KMS-11 (cell line): ENCODE results near the gene EIF2AK3.

Experiments used
- H2AFZ ChIP-seq: fragments of 200-600 bp; sonication (generic); 2 replicates; pipeline ENCODE4 v1.6.1; 2016; ENCODE audit warnings: antibody characterized with exemption, mixed run types, low read depth
- H3K27ac ChIP-seq: fragments of 200-600 bp; sonication (generic); 2 replicates; pipeline ENCODE4 v1.6.1; 2016; ENCODE audit warnings: mild to moderate bottlenecking, mixed run types
- H3K27me3 ChIP-seq: fragments of 200-600 bp; sonication (generic); 2 replicates; pipeline ENCODE4 v1.6.1; 2017; ENCODE audit warnings: mild to moderate bottlenecking, low read depth, mixed run types, moderate library complexity; ENCODE audit not compliant: insufficient read depth
- H3K36me3 ChIP-seq: fragments of 200-600 bp; sonication (generic); 2 replicates; pipeline ENCODE4 v1.6.1; 2017; ENCODE audit warnings: mild to moderate bottlenecking, mixed run types; ENCODE audit not compliant: insufficient read depth
- H3K4me1 ChIP-seq: fragments of 200-600 bp; sonication (generic); 2 replicates; pipeline ENCODE4 v1.6.1; 2016; ENCODE audit warnings: mild to moderate bottlenecking, low read depth, mixed run types; ENCODE audit not compliant: poor library complexity, severe bottlenecking
- H3K4me2 ChIP-seq: fragments of 200-600 bp; sonication (generic); 2 replicates; pipeline ENCODE4 v1.7.0; 2016; ENCODE audit warnings: mild to moderate bottlenecking, mixed run types
- H3K4me3 ChIP-seq: fragments of 200-600 bp; sonication (generic); IDR thresholded peaks from 2 replicates; pipeline ENCODE4 v1.6.1; 2017; ENCODE audit warnings: low read depth, low read length, mixed read lengths; ENCODE audit not compliant: insufficient read depth
- H3K79me2 ChIP-seq: fragments of 200-600 bp; sonication (generic); 2 replicates; pipeline ENCODE4 v1.6.1; 2016; ENCODE audit warnings: low read depth, mixed run types; ENCODE audit not compliant: insufficient read depth
- H3K9ac ChIP-seq: fragments of 200-600 bp; sonication (generic); 2 replicates; pipeline ENCODE4 v1.6.1; 2016; ENCODE audit warnings: mild to moderate bottlenecking, mixed run types
- H4K20me1 ChIP-seq: fragments of 200-600 bp; sonication (generic); 2 replicates; pipeline ENCODE4 v1.6.1; 2016; ENCODE audit warnings: mild to moderate bottlenecking, mixed run types; ENCODE audit not compliant: insufficient read depth
- TF ChIP-seq, protein P1 (sequence below): fragments of 200-600 bp; sonication (generic); conservative IDR thresholded peaks from 2 replicates; pipeline ENCODE4 v1.6.1; 2017; ENCODE audit warnings: low read depth, mild to moderate bottlenecking, antibody characterized with exemption, low read length, moderate library complexity, mixed read lengths

EIF2AK3 gene

DNA sequence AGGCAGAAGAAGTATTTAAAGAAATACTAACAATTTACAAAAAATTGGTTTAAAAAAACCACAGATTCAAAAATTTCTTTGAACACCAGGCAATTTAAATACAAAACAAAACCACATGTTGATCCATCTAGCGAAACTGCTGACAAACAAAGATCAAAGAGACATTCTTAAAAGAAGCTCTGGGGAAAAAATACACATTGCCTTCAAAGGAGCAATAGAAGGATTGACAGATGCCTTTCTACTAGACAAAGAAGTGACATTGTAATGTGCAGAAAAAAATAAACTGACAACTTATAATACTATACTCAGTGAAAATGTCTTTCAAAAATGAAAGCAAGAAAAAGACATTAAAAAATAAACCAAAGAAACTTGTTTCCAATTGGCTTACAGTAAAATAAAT is 12.6 kb upstream of the EIF2AK3 start:
- no peak overlapping the region for H3K27ac ChIP-seq
- peaks cover 40% of the 10 kb centered on the region for H3K4me1 ChIP-seq
- no peak overlapping the region for H3K9ac ChIP-seq
- H4K20me1 ChIP-seq = no peaks in the 10 kb centered on the region
- H3K36me3 ChIP-seq = no peaks in the 10 kb centered on the region
- TF ChIP-seq, protein P1, sequence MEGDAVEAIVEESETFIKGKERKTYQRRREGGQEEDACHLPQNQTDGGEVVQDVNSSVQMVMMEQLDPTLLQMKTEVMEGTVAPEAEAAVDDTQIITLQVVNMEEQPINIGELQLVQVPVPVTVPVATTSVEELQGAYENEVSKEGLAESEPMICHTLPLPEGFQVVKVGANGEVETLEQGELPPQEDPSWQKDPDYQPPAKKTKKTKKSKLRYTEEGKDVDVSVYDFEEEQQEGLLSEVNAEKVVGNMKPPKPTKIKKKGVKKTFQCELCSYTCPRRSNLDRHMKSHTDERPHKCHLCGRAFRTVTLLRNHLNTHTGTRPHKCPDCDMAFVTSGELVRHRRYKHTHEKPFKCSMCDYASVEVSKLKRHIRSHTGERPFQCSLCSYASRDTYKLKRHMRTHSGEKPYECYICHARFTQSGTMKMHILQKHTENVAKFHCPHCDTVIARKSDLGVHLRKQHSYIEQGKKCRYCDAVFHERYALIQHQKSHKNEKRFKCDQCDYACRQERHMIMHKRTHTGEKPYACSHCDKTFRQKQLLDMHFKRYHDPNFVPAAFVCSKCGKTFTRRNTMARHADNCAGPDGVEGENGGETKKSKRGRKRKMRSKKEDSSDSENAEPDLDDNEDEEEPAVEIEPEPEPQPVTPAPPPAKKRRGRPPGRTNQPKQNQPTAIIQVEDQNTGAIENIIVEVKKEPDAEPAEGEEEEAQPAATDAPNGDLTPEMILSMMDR = no peak
- no peaks in the 10 kb centered on the region for H3K27me3 ChIP-seq
- no peaks in the 10 kb centered on the region for H3K79me2 ChIP-seq
- H2AFZ ChIP-seq = no peak overlapping the region
- H3K4me3 ChIP-seq = no peak overlapping the region
- H3K4me2 ChIP-seq = 0 out of 2 replicates have a peak overlapping the region, but pooled peaks have one; percentile 0

DNA sequence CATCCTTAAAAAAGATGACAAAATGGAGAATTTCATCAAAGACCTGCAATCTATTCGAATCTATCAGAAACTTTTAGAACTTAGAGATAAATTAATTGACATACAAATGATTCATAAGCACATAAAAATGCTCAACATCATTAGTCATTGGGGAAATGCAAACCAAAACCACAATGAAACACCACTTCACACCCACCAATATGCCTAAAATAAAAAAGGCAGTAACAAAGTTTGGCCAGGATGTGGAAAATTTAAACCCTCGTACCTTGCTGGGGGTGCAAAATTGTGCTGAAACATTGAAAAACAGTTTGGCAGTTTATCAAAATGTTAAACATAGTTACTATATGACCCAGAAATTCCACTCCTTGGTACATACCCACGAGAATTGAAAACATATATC is 11.5 kb upstream of the EIF2AK3 start:
- no peaks in the 10 kb centered on the region for H4K20me1 ChIP-seq
- H3K27ac ChIP-seq = no peak overlapping the region
- TF ChIP-seq, protein P1 = no peak
- H2AFZ ChIP-seq = no peak overlapping the region
- no peaks in the 10 kb centered on the region for H3K79me2 ChIP-seq
- H3K36me3 ChIP-seq = no peaks in the 10 kb centered on the region
- no peak overlapping the region for H3K4me3 ChIP-seq
- H3K27me3 ChIP-seq = no peaks in the 10 kb centered on the region
- H3K4me2 ChIP-seq = no peak overlapping the region
- H3K4me1 ChIP-seq = peaks cover 31% of the 10 kb centered on the region
- no peak overlapping the region for H3K9ac ChIP-seq

DNA sequence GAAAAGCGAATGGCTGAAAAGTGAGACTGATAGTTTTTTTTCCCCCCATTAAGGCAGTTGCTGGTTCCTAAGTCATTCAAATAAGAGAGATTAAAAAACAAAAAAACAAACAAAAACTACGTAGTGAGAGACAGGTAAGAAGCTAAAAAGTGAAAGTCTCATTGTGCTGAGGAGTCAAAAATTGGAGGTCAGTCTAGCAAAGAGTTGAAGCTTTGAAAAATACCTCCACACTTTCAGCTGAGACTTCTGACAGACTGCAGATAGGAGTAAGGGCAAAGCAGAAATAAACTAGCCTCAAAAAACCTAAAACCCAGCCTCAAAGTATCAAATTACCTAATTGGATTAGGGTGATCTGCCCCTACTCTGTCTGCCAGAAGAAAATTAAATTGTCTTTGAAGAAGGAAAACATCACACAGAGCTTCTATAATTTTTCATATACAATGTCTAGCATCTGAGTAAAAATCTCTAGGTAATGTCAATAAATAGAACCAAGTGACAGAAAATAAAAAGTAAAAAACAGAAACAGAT is 10.9 kb upstream of the EIF2AK3 start:
- Histone ChIP-seq H3K79me2 (no peaks in the 10 kb centered on the region), H3K9ac (no peak overlapping the region), H3K27ac (no peak overlapping the region), H3K36me3 (no peaks in the 10 kb centered on the region), H3K4me3 (no peak overlapping the region), H3K4me2 (no peak overlapping the region), H3K4me1 (peaks cover 31% of the 10 kb centered on the region), H4K20me1 (no peaks in the 10 kb centered on the region), H2AFZ (no peak overlapping the region), H3K27me3 (no peaks in the 10 kb centered on the region)
- TF ChIP-seq, protein P1 = no peak

DNA sequence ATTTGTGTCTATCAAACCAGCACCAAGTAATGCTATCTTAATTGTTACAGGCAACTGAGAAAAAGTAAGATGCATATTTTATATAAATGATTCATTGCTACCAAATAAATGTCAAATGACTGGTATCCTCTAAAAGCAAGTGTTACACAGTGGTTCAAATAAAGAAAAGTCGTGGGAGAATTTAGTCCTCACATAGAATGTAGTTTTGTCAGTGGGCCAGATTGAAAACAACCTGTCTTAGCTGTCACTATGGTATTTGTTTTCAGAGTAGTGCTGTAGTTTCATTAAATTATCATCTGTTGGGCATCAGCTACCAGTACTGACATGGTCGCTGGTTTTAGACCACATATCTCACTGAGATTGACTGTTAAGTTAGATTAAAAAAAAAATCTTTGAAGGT is 10.2 kb upstream of the EIF2AK3 start:
- H4K20me1 ChIP-seq = no peaks in the 10 kb centered on the region
- no peaks in the 10 kb centered on the region for H3K79me2 ChIP-seq
- H3K27me3 ChIP-seq = no peaks in the 10 kb centered on the region
- H3K9ac ChIP-seq = no peak overlapping the region
- H3K4me3 ChIP-seq = no peak overlapping the region
- TF ChIP-seq, protein P1 = no peak
- H3K36me3 ChIP-seq = no peaks in the 10 kb centered on the region
- peaks cover 31% of the 10 kb centered on the region for H3K4me1 ChIP-seq
- H3K27ac ChIP-seq = no peak overlapping the region
- H2AFZ ChIP-seq = no peak overlapping the region
- H3K4me2 ChIP-seq = no peak overlapping the region
